ENCODE measurements around the gene PRCD.

- TF ChIP-seq POLR2A (IDR thresholded peaks at IDR 0.05) (no peak), CTCF (IDR thresholded peaks at IDR 0.05) (no peak)
Observed at GRCh38 chr17:76543826-76544545, 4.1 kb downstream of the PRCD start.

Measured in right lobe of liver (tissue), 4 donors.